GM12891 (cell line): ENCODE data around the gene APPL2.
A peak's percentile ranks its signal among the peaks of the same experiment; 100 is the strongest.

Experiments
- DNase-seq: peaks from one replicate; pipeline ENCODE4 v3.0.0; 2011; ENCODE audit warnings: low spot score; ENCODE audit not compliant: insufficient read length
- FAIRE-seq: peaks from 2 replicates; lab custom pipeline; 2011; peaks lifted over from hg19 to GRCh38; lab: Jason Lieb, UNC
- PAX5 ChIP-seq: IDR thresholded peaks from 2 replicates; pipeline ENCODE4 v1.6.1; 2011; ENCODE audit warnings: low read length, moderate library complexity, mild to moderate bottlenecking; ENCODE audit not compliant: insufficient read depth, severe bottlenecking
- POLR2A ChIP-seq: IDR thresholded peaks from 2 replicates; pipeline ENCODE4 v1.6.1; 2011; ENCODE audit warnings: low read depth, low read length, control low read depth
- POLR2AphosphoS5 ChIP-seq: IDR thresholded peaks from 2 replicates; pipeline ENCODE4 v1.6.1; 2011; ENCODE audit warnings: low read depth, low read length, control low read depth
- POU2F2 ChIP-seq: IDR thresholded peaks from 2 replicates; pipeline ENCODE4 v1.6.1; 2011; ENCODE audit warnings: low read depth, mild to moderate bottlenecking, control low read depth, low read length, moderate library complexity
- SPI1 ChIP-seq: IDR thresholded peaks from 2 replicates; pipeline ENCODE4 v1.6.1; 2011; ENCODE audit warnings: low read depth, low read length, control low read depth
- TAF1 ChIP-seq: IDR thresholded peaks from 2 replicates; pipeline ENCODE4 v1.6.1; 2011; ENCODE audit warnings: low read depth, low read length, control low read depth

APPL2 gene

GRCh38 chr12:105235281-105235731, 668 bp downstream of the APPL2 start:
- FAIRE-seq (no peak), DNase-seq (no peak)
- TF ChIP-seq POLR2A (no peak), POLR2AphosphoS5 (no peak), SPI1 (no peak), POU2F2 (no peak), PAX5 (no peak), TAF1 (no peak)

- no peak for TF ChIP-seq SPI1
- no peak for TF ChIP-seq PAX5
- TF ChIP-seq POLR2A: no peak
- no peak for TF ChIP-seq TAF1
- no peak for TF ChIP-seq POLR2AphosphoS5
- DNase-seq: no peak
- no peak for FAIRE-seq
These were observed 1.8 kb downstream of the APPL2 start for GRCh38 chr12:105234197-105234596.

GRCh38 chr12:105233041-105233905, 2.7 kb downstream of the APPL2 start:
- no peak for TF ChIP-seq PAX5
- no peak for TF ChIP-seq POU2F2
- TF ChIP-seq POLR2AphosphoS5: no peak
- no peak for TF ChIP-seq POLR2A
- no peak for TF ChIP-seq TAF1
- TF ChIP-seq SPI1: no peak
- FAIRE-seq (no peak), DNase-seq (no peak)

GRCh38 chr12:105231396-105231795, 4.6 kb downstream of the APPL2 start:
- TF ChIP-seq PAX5: no peak
- TF ChIP-seq POLR2A: no peak
- no peak for TF ChIP-seq SPI1
- TF ChIP-seq TAF1: no peak
- TF ChIP-seq POU2F2: no peak
- DNase-seq (no peak), FAIRE-seq (no peak)

GRCh38 chr12:105229371-105229770, 6.6 kb downstream of the APPL2 start:
- FAIRE-seq (no peak), DNase-seq (no peak)
- TF ChIP-seq POU2F2 (no peak), PAX5 (no peak), SPI1 (no peak), TAF1 (no peak), POLR2A (no peak), POLR2AphosphoS5 (no peak)

GRCh38 chr12:105228966-105229365, 7.0 kb downstream of the APPL2 start:
- DNase-seq: no peak

GRCh38 chr12:105228494-105228893, 7.5 kb downstream of the APPL2 start:
- no peak for TF ChIP-seq POLR2AphosphoS5
- no peak for TF ChIP-seq POU2F2
- TF ChIP-seq SPI1: no peak
- TF ChIP-seq PAX5: no peak
- no peak for TF ChIP-seq TAF1
- TF ChIP-seq POLR2A: no peak
- FAIRE-seq (no peak), DNase-seq (no peak)

More at GRCh38 chr12:105228966-105229365, 7.0 kb downstream of the APPL2 start:
- TF ChIP-seq SPI1: no peak
- TF ChIP-seq TAF1: no peak
- no peak for TF ChIP-seq POU2F2
- TF ChIP-seq POLR2A: no peak
- TF ChIP-seq PAX5: no peak
- no peak for TF ChIP-seq POLR2AphosphoS5
- FAIRE-seq: no peak

- no peak for DNase-seq
- TF ChIP-seq POLR2A (no peak), TAF1 (no peak), POLR2AphosphoS5 (no peak), POU2F2 (no peak), SPI1 (no peak), PAX5 (no peak)
- no peak for FAIRE-seq
These were observed 8.1 kb downstream of the APPL2 start for GRCh38 chr12:105227879-105228278.

- FAIRE-seq (peak; percentile 93), DNase-seq (peak; percentile 24)
These were observed 9.8 kb downstream of the APPL2 start for GRCh38 chr12:105226219-105226618.

More at GRCh38 chr12:105226219-105226618, 9.8 kb downstream of the APPL2 start:
- TF ChIP-seq PAX5: no peak
- no peak for TF ChIP-seq POLR2AphosphoS5
- TF ChIP-seq TAF1: no peak
- TF ChIP-seq POU2F2: no peak
- TF ChIP-seq POLR2A: no peak
- TF ChIP-seq SPI1: no peak
